ENCODE results near the gene AGBL4.

Gene AGBL4

DNA sequence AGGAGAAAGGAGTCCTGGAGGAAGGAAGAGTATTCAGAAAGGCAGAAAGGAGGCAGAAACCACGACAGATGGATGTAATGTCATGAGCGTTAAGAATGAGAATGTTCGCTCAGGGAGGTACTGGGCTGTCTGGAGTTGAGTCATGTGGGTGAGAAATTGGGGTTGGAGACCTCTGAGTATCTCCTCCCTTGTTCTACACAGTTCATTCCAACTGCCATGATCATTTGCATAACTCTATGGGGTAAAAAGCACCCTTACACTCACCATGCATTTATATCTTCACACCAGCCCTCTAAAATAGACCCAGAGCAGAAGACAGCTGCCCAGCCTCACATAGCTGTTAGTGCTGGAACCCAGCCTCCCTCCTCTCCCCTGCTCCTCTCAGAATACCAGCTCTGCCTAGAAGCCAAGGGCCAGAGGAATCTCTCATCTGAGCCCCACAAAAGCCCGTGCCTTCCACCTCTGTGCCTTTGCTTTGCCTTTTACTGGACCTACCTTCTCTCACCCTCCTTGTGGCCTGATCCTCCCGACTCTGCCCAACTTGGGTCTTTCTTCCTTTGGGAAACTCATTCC, 1332.2 kb downstream of the AGBL4 start:
- Mint-ChIP-seq H3K36me3 (ENCODE audit: low read depth) (no peaks in the 10 kb centered on the region), H3K27ac (no peak overlapping the region), H3K27me3 (ENCODE audit: low read depth) (peaks cover 25% of the 10 kb centered on the region), H3K4me3 (no peak overlapping the region), H3K9me3 (no peaks in the 10 kb centered on the region), H3K4me1 (peaks cover 11% of the 10 kb centered on the region)
- TF ChIP-seq, protein P1, sequence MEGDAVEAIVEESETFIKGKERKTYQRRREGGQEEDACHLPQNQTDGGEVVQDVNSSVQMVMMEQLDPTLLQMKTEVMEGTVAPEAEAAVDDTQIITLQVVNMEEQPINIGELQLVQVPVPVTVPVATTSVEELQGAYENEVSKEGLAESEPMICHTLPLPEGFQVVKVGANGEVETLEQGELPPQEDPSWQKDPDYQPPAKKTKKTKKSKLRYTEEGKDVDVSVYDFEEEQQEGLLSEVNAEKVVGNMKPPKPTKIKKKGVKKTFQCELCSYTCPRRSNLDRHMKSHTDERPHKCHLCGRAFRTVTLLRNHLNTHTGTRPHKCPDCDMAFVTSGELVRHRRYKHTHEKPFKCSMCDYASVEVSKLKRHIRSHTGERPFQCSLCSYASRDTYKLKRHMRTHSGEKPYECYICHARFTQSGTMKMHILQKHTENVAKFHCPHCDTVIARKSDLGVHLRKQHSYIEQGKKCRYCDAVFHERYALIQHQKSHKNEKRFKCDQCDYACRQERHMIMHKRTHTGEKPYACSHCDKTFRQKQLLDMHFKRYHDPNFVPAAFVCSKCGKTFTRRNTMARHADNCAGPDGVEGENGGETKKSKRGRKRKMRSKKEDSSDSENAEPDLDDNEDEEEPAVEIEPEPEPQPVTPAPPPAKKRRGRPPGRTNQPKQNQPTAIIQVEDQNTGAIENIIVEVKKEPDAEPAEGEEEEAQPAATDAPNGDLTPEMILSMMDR (IDR thresholded peaks at IDR 0.05; ENCODE audit: unreplicated experiment in 3 of 3): no peak

DNA sequence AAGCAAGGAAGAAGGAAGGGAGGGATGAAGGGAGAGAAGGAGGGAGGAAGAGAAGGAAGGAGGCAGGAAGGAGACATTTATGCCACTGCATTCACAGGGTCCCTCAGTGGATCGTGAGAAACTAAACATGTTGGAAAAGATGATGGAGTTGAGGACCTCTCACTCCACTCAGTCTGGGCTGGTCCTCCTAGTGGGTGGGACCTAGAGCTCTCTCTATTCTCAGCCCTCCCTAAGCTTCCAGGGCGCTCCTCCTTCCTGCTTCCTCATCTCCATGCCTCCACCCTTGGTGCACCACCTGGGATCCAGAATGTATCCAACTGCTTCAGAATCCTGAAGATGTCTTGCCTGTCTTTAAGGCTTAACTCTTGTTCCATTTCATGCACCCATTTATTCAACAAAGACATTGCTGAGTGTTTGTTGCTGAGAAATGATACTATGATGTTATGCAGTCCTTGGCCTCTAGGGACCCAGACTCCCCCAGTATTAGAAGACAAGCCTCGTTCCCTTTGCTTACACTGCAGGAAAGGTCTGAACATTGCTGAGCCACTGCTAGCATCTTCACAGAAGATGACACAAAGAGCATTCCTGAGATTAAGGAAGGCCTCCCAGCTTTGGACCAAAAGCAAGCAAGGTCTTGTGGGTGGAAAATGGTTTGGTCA, 1335.5 kb downstream of the AGBL4 start:
- Mint-ChIP-seq H3K27ac (peak overlapping the region; percentile 57 to 89 (median 63)), H3K4me3 (no peak overlapping the region), H3K36me3 (ENCODE audit: low read depth) (no peaks in the 10 kb centered on the region), H3K4me1 (peaks cover 15% of the 10 kb centered on the region), H3K9me3 (no peaks in the 10 kb centered on the region), H3K27me3 (ENCODE audit: low read depth) (peaks cover 15% of the 10 kb centered on the region)
- TF ChIP-seq, protein P1 (IDR thresholded peaks at IDR 0.05; ENCODE audit: unreplicated experiment in 3 of 3): peak; percentile 20 to 40 (median 38)

DNA sequence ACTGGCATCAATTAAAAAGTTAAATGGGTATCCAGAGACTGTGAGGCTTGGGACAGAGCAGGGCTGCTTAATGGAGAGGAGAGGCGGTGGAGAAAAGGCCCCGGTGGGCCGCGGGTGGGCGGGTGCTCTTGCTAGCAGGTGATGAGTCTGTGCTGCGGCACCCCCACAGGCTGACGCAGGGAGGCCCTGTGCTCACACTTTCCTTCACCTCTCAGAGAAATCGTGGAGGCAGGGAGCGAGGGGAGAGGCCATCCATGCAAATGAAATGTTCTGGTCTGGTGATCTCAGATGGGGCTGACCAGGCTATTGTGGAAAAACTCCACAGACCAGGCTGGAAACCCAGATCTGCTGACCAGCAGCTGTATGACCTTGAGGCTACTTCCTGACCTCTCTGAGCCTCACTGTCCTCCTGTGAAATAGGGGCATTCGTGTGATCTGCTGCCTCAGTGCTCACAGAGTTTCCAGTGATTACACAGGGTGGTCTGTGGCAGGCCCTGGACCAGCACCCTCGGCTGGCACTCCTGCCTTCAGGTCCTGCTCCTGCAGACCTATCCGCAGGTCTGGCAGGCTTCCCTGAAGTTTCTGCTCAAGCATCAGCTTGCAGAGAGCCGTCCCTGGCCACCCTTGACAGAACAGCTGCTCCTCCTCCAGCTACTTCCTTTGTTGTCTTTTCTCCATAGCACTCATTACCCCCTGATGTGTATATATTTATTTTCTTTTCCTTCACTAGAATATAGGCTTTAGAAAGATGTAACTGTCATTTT, 1336.3 kb downstream of the AGBL4 start:
- Mint-ChIP-seq H3K36me3 (ENCODE audit: low read depth) (no peaks in the 10 kb centered on the region), H3K4me1 (peaks cover 15% of the 10 kb centered on the region), H3K27me3 (ENCODE audit: low read depth) (peaks cover 11% of the 10 kb centered on the region), H3K9me3 (no peaks in the 10 kb centered on the region), H3K4me3 (no peak overlapping the region), H3K27ac (peak overlapping the region; percentile 57 to 89 (median 63))
- TF ChIP-seq, protein P1 (IDR thresholded peaks at IDR 0.05; ENCODE audit: unreplicated experiment in 3 of 3): no peak

DNA sequence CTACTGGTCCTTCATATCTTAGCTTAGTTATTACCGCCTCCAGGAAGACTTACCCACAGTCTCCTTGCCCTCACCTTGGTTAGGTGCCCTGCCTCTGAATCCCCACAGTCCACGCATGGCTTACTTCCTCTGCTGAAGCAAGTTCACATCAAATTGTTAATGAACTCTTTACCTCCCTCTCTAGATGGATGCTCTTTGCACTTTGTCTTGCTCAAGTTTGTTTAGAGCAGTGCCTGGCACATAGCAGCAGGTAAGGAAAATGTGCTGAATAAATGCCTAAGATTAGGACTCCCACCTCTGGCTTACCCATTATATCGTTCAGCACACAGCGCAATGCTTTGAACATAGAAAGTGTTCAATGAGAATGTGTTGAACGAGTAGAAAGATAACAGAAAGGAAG, 1337.6 kb downstream of the AGBL4 start:
- TF ChIP-seq, protein P1 (IDR thresholded peaks at IDR 0.05; ENCODE audit: unreplicated experiment in 3 of 3): no peak
- Mint-ChIP-seq H3K27me3 (ENCODE audit: low read depth) (peaks cover 11% of the 10 kb centered on the region), H3K36me3 (ENCODE audit: low read depth) (no peaks in the 10 kb centered on the region)

DNA sequence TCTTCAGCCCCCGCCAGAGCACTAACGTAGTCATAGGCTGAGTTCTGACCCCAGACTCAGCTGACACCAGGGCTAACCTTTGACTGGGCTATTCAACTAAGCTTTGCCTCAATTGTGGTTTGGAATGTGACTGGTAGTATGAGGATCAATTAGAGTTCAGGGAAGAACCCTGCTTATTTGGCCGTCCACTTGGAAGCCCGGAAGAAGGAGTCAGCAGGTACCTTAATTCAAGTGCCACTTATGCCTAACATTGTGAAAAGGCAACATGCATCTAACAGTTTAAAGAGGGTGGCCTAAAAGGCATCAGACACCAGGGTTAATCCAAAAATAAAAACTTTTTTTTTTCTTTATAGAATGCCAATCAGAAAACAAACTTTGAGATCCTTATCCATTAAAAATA, 1339.4 kb downstream of the AGBL4 start:
- Mint-ChIP-seq H3K4me3 (no peak overlapping the region), H3K9me3 (no peaks in the 10 kb centered on the region), H3K36me3 (ENCODE audit: low read depth) (no peaks in the 10 kb centered on the region), H3K27ac (no peak overlapping the region), H3K4me1 (peaks cover 27% of the 10 kb centered on the region), H3K27me3 (ENCODE audit: low read depth) (peaks cover 5% of the 10 kb centered on the region)
- TF ChIP-seq, protein P1 (IDR thresholded peaks at IDR 0.05; ENCODE audit: unreplicated experiment in 3 of 3): no peak

More for the DNA sequence above, 1337.6 kb downstream of the AGBL4 start:
- peaks cover 20% of the 10 kb centered on the region for H3K4me1 Mint-ChIP-seq
- no peak overlapping the region for H3K4me3 Mint-ChIP-seq
- H3K27ac Mint-ChIP-seq: peak overlapping the region in 2 of 3 experiments; percentile 44 to 89
- H3K9me3 Mint-ChIP-seq: no peaks in the 10 kb centered on the region

Data from nephron (organoid).